Measurements from ENCODE around the gene GRN.
A peak's percentile ranks its signal among the peaks of the same experiment; 100 is the strongest.

GRN gene

GRCh38 chr17:44360826-44361225 is 15.7 kb downstream of the GRN start:
- no peaks in the 10 kb centered on the region for H3K9me2 ChIP-seq (ENCODE audit: low read depth, low read length)
- H2AFZ ChIP-seq (ENCODE audit: low read length), result no peak overlapping the region
- H3K4me2 ChIP-seq (ENCODE audit: low read length), result no peak overlapping the region
- TF ChIP-seq CTCF (IDR thresholded peaks at IDR 0.05; ENCODE audit: low read length) (no peak), EZH2 (IDR thresholded peaks at IDR 0.05; ENCODE audit: borderline replicate concordance, low read length) (no peak)
- peaks cover 10% of the 10 kb centered on the region for H3K4me1 ChIP-seq (ENCODE audit: insufficient read depth, low read length, severe bottlenecking)
- no peak overlapping the region for H3K27ac ChIP-seq (ENCODE audit: low read depth, low read length, poor library complexity, severe bottlenecking)
- H3F3A ChIP-seq (ENCODE audit: insufficient read depth, low read length), result no peaks in the 10 kb centered on the region
- no peaks in the 10 kb centered on the region for H4K20me1 ChIP-seq (ENCODE audit: insufficient read depth, low read length)
- peaks cover 4% of the 10 kb centered on the region for H3K27me3 ChIP-seq (ENCODE audit: insufficient read depth, low read length)
- no peak overlapping the region for H3K9ac ChIP-seq (ENCODE audit: low read length)
- no peaks in the 10 kb centered on the region for H3K79me2 ChIP-seq (ENCODE audit: insufficient read depth, low read length)
- H3K36me3 ChIP-seq (ENCODE audit: insufficient read depth, low read length), result no peaks in the 10 kb centered on the region
- no peaks in the 10 kb centered on the region for H3K9me3 ChIP-seq (ENCODE audit: low read length)
- no peak overlapping the region for H3K4me3 ChIP-seq (ENCODE audit: low read depth, low read length, poor library complexity, severe bottlenecking)

DNA sequence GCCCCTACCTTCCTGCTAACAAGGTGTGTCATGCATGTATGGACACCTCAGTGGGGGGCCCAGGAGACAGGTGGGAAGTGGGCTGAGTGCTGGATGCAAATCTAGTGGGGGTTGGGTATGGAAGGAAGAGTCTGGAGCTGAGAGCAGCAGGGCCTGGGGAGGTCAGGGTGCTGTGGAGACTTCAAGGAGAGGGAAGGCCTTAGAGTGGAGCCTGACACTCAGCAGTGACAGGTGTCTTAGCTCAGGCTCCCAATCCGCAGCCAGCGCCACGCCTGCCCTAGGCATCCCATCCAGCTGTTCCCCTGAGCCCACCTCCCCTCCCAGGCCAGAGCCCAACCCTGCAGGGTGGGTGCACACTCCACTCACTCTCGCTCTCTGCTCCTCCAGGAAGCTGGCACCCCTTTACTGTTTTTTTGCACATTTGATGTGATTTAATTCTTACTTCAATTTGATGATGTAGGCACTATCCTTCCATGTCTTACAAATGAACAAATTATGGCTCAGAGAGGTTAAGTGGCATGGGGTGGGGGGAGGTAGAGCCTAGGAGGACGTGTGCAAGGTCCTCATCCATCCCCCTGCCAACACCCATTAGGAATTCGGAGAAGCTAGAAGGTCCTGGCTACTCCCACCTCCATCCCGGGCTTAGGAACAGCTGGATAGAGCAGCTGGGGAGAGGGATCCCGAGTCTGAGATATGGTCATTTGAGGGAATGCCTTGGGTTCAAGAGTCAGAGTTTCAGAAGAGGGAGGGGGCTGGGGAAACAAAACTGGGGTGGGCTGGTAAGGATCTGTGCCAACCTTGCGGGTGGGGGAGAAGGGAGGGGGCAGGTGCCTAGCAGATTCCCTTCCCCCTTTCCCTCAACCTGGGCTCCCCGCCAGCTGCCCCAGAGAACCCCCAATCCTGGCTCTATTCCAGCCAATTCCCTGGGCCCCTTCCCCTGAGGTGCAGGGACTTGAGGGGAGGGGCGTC is 16.5 kb downstream of the GRN start:
- no peaks in the 10 kb centered on the region for H3K9me2 ChIP-seq (ENCODE audit: low read depth, low read length)
- no peak for TF ChIP-seq CTCF (IDR thresholded peaks at IDR 0.05; ENCODE audit: low read length)
- no peak for TF ChIP-seq EZH2 (IDR thresholded peaks at IDR 0.05; ENCODE audit: borderline replicate concordance, low read length)
- H4K20me1 ChIP-seq (ENCODE audit: insufficient read depth, low read length), result no peaks in the 10 kb centered on the region
- no peak overlapping the region for H3K9ac ChIP-seq (ENCODE audit: low read length)
- no peaks in the 10 kb centered on the region for H3F3A ChIP-seq (ENCODE audit: insufficient read depth, low read length)
- no peak overlapping the region for H3K4me3 ChIP-seq (ENCODE audit: low read depth, low read length, poor library complexity, severe bottlenecking)
- no peak overlapping the region for H3K27ac ChIP-seq (ENCODE audit: low read depth, low read length, poor library complexity, severe bottlenecking)
- H2AFZ ChIP-seq (ENCODE audit: low read length), result no peak overlapping the region
- no peaks in the 10 kb centered on the region for H3K9me3 ChIP-seq (ENCODE audit: low read length)
- H3K27me3 ChIP-seq (ENCODE audit: insufficient read depth, low read length), result peaks cover 4% of the 10 kb centered on the region
- no peak overlapping the region for H3K4me2 ChIP-seq (ENCODE audit: low read length)
- H3K4me1 ChIP-seq (ENCODE audit: insufficient read depth, low read length, severe bottlenecking), result peaks cover 10% of the 10 kb centered on the region
- no peaks in the 10 kb centered on the region for H3K79me2 ChIP-seq (ENCODE audit: insufficient read depth, low read length)
- H3K36me3 ChIP-seq (ENCODE audit: insufficient read depth, low read length), result no peaks in the 10 kb centered on the region

DNA sequence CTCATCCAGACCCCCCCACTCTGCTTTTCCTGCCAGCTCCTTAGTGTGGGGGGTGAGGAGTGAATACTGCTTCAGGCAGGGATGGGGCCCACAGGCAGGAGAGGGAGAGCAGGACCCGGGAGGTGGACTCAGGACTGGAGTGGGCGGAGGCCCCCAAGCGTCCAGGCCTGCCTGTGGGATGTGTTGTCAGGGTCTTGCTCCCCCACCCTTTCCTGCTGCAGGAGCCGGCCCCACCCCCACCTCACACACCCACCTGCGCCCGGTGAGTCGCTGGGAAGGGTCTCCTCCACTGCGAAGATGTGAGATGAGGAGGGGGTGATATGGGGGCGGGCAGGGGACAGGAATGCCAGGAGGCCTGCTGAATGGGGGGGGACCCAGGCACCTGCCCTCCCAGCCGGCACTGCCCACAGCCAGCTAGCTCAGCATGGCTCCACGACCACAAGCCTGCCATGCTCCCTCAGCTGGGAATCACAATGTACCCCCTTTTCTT is 17.4 kb downstream of the GRN start:
- Histone ChIP-seq H3K79me2 (ENCODE audit: insufficient read depth, low read length) (no peaks in the 10 kb centered on the region), H3F3A (ENCODE audit: insufficient read depth, low read length) (no peaks in the 10 kb centered on the region), H3K9me2 (ENCODE audit: low read depth, low read length) (no peaks in the 10 kb centered on the region), H3K4me3 (ENCODE audit: low read depth, low read length, poor library complexity, severe bottlenecking) (peak overlapping the region; percentile 63), H3K4me1 (ENCODE audit: insufficient read depth, low read length, severe bottlenecking) (peaks cover 10% of the 10 kb centered on the region), H3K27ac (ENCODE audit: low read depth, low read length, poor library complexity, severe bottlenecking) (no peak overlapping the region), H3K9ac (ENCODE audit: low read length) (no peak overlapping the region), H3K4me2 (ENCODE audit: low read length) (peak overlapping the region; percentile 75), H3K36me3 (ENCODE audit: insufficient read depth, low read length) (no peaks in the 10 kb centered on the region), H4K20me1 (ENCODE audit: insufficient read depth, low read length) (no peaks in the 10 kb centered on the region), H3K27me3 (ENCODE audit: insufficient read depth, low read length) (peaks cover 4% of the 10 kb centered on the region), H2AFZ (ENCODE audit: low read length) (no peak overlapping the region), H3K9me3 (ENCODE audit: low read length) (no peaks in the 10 kb centered on the region)
- TF ChIP-seq CTCF (IDR thresholded peaks at IDR 0.05; ENCODE audit: low read length) (no peak), EZH2 (IDR thresholded peaks at IDR 0.05; ENCODE audit: borderline replicate concordance, low read length) (no peak)

Data from OCI-LY1 (cell line).